Measurements from ENCODE around the gene CDK14.
A peak's percentile ranks its signal among the peaks of the same experiment; 100 is the strongest.

The CDK14 gene

GRCh38 chr7:91043186-91043585 is 447.1 kb downstream of the CDK14 start:
- no peak for DNase-seq

GRCh38 chr7:91043924-91044645 is 448.0 kb downstream of the CDK14 start:
- DNase-seq, result no peak

DNA sequence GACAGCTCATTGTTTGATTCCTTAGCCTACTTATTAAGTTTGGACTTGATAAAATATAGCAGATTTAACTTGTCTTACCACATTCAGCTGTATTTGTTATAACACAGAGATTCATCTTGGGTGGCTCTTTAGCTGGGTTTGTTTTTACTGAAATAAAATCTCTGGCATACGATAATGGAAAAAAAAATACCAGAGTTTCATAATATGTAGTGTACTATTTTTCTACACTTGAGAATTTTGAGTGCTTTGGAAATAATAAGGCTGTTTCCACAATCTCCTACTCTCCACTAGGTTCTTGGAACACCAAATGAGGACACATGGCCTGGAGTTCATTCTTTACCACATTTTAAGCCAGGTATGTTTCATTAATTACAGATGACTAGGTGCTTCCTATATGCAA is 449.5 kb downstream of the CDK14 start:
- no peak for DNase-seq

- no peak for DNase-seq
These were observed 450.4 kb downstream of the CDK14 start for GRCh38 chr7:91046322-91047089.

- DNase-seq, result no peak
These were observed 451.5 kb downstream of the CDK14 start for GRCh38 chr7:91047636-91048035.

- DNase-seq, result no peak
These were observed 454.6 kb downstream of the CDK14 start for GRCh38 chr7:91050677-91051076.

GRCh38 chr7:91051966-91052365 is 455.8 kb downstream of the CDK14 start:
- DNase-seq, result no peak

DNA sequence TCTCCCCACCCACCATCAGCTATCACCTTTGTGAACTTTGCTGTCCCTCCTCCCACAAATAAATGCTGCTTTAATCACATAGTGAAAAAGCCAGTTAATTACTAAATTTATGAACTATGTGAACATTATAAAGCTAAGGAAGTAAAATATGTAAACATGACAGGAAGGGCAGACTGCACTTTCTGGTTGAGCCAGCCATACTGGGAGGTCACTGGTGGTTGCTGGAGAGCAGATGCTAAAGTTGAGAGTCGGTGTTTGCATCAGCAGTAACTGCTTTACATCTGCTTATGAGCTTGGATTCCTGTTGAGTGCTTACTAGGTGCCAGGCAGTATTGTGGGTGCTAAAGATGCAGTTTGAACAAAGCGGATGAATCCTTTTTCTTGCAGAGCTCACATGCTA is 458.3 kb downstream of the CDK14 start:
- no peak for DNase-seq

- DNase-seq, result no peak
These were observed 459.1 kb downstream of the CDK14 start for GRCh38 chr7:91055219-91055618.

GRCh38 chr7:91062713-91063112 is 466.6 kb downstream of the CDK14 start:
- no peak for DNase-seq

- no peak for DNase-seq
These were observed 467.9 kb downstream of the CDK14 start for GRCh38 chr7:91064052-91064451.

GRCh38 chr7:91064938-91065337 is 468.8 kb downstream of the CDK14 start:
- no peak for DNase-seq

DNA sequence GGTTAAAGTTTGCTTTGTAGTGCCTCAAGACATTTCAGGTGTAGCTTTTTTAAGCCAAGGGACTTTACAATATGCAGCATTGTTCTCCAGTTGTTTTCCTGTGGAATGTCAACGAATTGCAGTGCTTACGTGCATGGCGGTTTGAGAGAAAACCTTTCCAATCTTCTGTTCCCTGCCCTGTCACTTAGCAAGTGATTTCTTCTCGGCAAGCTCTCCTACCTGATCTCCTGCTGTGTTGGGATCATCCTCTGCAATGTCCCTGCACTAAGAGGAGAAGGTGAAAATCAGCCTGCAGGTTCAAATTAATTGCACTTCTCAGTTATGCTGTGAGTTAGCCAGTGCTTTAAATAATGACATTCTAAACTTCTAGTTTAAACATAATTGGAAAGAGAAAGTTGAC is 470.5 kb downstream of the CDK14 start:
- DNase-seq, result no peak

GRCh38 chr7:91067242-91067641 is 471.1 kb downstream of the CDK14 start:
- no peak for DNase-seq

DNA sequence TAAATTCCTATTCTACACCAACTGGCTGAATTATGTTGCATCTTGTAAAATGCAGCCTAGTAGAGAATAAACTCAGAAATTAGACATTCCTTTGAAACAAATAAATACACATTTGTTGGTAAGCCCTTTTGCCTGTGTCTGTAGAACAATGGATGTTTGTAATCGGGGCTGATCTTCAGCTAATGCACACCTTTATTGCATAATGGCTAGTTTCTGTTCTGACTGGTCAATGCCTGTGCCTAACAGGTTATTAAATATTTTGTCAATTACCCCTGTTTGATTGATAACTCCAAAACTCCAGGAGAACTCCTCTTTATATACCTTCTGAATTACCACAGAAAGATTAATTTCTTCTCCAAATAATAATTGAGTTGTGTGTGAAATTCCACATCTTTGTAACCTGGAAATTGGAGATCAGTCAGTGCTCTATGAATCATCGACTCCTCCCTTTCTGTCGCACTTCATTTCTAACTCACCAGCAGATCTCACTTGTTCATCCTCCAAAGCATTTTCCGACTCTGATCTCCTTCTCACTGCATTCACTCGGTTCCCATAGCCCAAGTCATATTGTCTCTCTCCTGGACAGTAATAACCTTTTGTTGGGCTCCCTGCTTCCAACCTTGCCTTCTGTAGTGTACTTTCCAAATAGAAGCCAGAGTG is 472.1 kb downstream of the CDK14 start:
- peak in 1 of 56 donors; percentile 2 for DNase-seq

DNA sequence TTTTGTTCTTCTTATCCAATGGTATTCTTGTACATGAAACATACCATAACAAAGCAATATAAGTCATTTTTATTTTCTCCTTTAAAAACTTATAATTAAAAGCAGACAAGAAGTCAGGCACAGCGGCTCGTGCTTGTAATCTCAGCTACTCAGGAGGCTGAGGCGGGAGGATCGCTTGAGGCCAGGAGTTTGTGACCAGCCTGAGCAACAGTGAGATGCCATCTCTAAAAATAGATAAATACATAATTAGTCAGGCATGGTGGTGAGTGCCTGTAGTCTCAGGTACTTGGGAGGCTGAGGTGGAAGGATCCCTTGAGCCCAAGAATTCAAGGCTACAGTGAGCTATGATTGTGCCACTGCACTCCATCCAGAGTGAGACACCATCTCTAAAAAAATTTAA is 473.0 kb downstream of the CDK14 start:
- DNase-seq, result no peak

DNA sequence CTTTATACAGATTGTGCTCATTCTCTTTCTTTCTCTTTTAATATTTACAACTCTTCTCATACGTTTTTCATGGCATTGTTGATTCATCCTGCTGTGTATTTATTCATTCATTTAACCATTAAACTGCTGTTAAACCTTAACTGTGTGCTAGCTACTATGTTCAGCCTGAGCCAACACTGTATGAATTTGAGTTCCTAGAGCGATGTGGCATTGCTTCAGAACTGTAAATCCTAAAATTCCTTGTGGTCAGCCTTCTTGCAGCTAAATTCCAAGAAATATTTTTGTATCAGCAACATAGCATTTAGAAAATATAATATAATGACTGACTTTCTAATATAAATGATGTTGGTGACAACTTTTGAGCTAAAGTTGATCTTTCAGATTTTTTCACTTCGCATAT is 483.4 kb downstream of the CDK14 start:
- DNase-seq, result no peak

DNA sequence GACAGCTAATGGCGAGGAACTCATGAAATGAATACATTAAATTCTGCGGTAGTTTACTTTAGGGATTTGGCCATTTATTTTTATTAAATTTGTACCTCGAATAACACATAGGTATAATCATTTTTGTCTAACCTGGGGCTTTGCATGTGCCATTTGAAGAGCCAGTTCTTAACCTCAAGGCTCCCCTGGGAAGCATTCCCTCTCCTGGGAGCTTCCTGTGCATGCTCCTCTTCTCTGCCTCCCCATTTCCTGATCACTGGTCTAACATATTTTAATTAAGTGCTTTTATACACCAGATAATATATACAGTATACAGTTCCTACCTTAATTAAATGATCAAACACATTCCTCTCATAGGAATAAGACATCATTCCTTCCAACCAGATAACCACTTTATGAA is 484.2 kb downstream of the CDK14 start:
- DNase-seq, result no peak

DNA sequence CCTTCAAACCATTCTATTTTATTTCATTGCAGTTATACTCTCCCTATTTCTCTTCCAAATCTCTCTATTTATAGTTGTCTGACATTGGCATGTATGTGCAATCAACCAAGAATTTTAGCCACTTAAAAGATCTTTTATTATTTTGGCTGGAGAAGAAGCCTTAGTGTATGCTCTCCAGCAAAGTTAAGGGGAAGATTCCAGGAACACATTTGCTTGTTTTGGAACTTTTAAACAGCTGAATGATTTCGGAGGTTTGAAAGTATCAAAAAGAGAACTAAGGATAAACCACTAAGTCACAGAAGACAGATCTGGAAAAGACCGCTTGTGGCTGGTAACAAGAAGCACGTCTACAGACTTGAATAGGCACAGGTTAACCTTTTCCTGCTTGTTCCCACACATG is 485.9 kb downstream of the CDK14 start:
- DNase-seq, result no peak

GRCh38 chr7:91082852-91083495 is 486.9 kb downstream of the CDK14 start:
- DNase-seq, result no peak

- peak in 9 of 56 donors; percentile 4 to 22 (median 6) for DNase-seq
These were observed 487.9 kb downstream of the CDK14 start for GRCh38 chr7:91083855-91084644.
